HG03095 (cell line): ENCODE measurements around the gene GSN.

Source experiments
- ATAC-seq: cut with Tn5 transposase; IDR thresholded peaks from one replicate; pipeline ENCODE4 v1.9.1; 2021; ENCODE audit warnings: moderate library complexity; ENCODE audit not compliant: unreplicated experiment

GSN gene

DNA sequence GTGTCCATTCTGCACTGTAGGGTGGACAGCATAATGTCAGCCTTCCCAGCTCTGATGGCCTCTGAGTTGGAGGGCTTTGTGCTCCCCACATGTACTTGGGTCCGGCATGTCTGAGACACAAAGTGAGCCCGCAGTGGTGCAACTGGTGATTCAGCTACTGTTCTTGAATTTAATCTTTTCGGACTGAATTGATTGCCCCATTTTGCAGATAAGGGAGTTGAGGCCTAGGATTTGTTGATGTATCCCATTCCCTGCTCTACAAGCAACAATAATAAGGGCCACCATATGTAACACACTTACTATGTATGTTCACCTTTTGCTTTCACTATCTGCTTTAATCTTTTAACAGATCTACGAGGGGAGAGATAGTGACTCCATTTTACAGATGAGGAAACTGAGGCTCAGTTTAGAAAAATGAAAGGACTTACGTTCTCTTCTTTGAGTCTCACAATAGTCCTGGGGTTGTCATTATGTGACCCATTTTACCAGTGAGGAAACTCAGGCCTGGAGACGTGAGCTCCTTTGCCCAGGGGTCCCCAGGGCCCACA, 4.5 kb downstream of the GSN start:
- no peak for ATAC-seq

DNA sequence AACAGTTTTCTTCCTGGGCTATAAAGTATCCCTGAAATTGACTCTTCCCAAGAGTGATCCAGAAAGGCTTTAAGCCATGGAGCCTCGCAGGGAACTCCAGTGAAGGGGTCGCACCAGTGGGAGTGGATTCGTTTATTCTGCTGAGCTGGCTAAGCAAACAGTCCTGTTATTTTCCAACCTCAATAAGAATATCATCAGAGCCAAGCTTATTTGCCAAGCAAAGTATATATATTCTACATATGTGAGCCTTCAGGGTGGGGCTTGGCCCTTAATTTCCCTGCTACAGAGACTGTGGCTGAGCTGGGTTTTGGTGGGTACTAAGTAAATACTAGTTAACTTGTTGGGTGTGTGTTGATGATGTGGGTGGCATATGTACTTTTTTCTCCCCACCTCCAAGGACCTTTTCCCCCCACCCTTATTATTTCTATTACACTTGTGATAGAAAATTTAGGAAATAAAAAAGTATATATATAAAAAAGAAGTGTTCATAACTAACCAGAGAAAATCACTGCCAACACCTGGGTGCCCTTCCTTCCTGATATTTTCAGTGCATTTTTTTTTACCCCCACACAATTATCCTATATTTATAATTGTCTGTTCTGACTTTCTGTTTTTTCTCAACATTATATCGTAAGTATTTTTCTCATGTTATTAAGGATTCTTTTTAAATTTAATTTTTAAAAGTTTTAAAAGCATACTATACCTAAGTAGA, 5.3 kb downstream of the GSN start:
- no peak for ATAC-seq

DNA sequence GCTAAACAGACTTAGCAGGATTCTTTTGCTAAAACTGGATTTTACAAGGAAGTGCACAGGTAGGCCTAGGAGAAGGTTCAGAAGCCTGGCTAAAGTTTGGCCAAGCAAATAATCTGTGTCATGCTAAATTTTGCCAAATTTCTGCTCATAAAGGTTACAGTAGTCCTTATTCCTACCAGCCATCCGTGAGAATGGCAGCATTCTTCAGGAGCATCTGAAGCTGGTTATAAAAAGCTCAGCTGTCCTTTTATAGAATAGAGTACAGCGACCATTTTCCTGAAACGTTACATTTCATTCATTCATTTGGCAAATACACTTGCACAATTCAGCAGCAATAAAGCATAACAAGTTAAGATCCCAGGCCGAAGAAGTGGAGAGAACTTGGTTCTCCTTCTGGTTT, 6.9 kb downstream of the GSN start:
- no peak for ATAC-seq

DNA sequence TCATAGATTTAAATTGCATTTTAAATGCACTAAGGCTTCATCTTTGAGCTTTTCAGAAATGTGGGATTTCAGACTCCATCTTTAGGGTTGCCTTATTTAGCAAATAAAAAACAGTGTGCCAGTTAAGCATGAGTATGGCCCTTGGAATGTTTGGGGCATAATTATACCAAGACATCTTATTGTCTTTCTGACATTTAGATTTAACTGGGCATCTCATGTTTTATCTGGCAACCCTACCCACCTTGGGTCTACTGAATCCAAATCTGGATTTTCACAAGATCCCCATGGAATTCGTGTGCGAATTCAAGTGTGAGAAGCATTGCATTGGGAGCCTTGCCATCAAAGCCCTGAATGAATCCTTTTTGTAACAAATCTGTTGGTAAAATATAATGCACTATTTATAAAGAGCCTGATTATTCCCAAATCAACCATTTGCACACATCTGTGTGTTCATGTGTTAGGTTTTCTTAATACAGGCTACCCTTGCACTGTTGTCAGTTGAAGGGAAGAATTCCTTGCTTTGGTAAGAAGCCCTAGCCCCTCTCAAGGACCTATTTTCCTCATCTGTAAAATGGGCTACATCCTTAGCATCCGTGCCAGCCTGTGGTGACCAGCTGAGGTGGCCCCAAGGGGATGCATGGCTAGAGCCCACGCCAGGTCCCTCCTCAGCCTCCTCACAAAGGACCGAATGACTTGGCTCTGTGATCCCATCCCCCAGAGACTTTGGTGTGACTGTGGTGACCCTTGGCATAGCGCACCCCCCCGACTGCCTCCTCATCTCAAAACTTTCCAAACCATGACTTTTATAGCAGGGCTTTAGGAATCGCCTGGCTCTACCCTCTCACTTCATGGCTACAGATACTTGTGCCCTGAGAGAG, 8.1 kb downstream of the GSN start:
- no peak for ATAC-seq

DNA sequence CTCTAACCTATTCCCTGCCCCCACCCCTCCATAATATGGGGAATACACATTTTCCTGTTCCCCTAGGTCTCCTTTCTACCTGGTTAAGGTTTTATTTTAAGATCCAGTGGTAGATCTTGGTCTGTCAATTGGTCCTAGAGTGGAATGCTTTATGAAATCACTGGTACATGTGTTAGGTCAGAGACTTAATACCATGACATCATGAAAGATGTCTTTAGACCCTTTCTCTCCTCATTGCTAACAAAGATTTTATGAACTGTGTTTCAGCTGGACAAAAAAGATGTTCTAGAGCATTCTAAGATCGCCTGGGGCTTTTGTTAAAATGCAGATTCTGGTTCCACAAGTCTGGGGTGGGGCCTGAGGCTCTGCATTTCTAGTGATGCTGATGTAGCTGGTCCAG, 9.1 kb downstream of the GSN start:
- no peak for ATAC-seq

GRCh38 chr9:121277518-121278295, 9.7 kb downstream of the GSN start:
- no peak for ATAC-seq

DNA sequence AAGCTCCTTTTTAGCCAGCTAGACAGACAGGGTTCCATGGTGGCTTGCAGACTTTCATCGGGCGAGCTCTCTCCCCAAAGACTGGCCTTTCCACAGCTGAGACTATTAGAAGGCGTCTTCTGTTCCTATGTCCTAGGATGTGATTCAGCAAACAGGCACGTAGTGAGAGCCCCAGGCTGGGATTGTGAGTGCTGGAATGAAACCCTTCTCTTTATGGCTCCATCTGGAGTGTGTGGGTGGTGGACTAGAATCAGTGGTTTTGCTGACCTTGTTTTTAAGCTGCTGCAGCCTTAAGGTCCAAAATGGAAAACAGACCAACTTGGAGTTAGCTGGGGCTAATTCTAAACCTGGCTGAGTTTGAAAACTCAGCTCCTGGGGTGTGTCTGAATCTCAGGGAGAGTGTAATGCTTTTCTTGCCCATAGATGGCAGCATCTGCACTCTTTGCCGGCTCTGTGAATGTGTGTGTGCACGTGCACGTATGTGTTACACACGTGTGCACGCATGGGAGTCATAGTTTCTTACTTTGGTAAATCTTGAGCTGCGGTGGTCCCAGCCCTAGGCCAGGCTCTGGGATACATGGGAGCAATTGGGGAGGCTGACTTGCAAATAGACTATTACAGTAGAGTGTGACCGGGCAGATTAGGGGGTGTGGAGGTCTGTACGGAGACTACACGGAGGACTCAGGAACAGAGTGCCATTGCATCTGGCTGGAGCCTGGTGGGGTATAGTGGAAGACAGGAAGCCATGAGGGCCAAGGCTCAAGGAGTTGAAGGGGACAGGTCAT, 10.7 kb downstream of the GSN start:
- no peak for ATAC-seq

- ATAC-seq, result no peak
Observed at GRCh38 chr9:121279776-121280388, 11.9 kb downstream of the GSN start.

DNA sequence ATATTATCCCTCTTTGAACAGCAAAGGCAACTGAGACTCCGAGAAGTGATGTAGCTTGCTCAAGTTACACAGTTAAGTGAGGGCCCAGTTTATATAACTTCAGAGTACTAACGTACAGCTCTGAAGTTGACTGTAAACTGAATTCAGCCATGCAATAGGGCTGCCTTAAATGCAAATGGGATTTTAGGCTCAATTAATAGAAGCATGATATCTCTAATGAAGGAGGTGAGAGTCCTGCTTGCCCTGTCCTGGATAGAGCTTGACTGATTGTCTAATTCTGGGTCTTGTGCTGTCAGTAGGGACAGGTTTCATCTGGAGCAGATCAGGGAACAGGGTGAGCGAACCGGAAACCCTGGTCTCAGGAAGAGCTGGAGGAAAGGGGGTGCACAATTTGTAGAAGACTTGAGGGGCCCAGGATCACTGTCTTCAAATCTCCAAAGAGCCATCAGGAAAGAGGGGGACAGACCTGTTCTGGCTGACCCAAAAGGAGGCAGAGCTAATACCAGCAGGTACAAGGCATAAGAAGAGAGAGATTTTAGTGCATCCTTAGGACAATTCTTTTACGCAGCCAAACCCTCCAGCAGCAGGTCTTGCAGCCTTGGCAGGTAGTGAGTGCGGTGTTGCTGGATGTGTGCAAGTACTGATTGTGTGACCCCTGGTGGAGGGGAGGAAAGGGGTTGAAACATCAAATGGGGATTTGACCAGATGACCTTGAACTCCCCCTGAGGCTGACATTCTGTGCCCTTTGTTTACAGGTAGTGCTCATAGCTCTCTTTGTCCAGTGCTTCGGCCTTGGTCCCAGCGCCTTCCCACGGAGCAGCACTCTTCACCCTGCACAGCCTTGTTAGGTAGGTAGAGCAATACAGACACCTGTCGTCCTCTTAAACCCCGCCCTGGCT, 13.0 kb downstream of the GSN start:
- no peak for ATAC-seq

- ATAC-seq, result no peak
Observed at GRCh38 chr9:121281614-121282276, 13.8 kb downstream of the GSN start.

GRCh38 chr9:121282277-121283079, 14.5 kb downstream of the GSN start:
- ATAC-seq, result no peak

DNA sequence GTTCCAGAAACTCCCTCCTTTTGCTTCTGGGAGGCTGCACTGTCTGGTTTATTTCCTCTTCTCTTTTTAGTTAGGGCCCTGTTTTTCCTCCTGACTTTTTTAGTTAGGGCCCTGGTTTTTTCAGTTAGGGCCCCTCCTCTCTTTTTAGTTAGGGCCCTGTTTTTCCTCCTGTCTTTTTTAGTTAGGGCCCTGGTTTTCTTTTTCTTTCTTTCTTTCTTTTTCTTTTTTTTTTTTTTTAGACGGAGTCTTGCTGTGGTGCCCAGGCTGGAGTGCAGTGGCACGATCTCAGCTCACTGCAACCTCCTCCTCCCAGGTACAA, 15.1 kb downstream of the GSN start:
- no peak for ATAC-seq

- ATAC-seq, result no peak
Observed at GRCh38 chr9:121283856-121284732, 16.1 kb downstream of the GSN start.

GRCh38 chr9:121284733-121285451, 16.9 kb downstream of the GSN start:
- no peak for ATAC-seq

DNA sequence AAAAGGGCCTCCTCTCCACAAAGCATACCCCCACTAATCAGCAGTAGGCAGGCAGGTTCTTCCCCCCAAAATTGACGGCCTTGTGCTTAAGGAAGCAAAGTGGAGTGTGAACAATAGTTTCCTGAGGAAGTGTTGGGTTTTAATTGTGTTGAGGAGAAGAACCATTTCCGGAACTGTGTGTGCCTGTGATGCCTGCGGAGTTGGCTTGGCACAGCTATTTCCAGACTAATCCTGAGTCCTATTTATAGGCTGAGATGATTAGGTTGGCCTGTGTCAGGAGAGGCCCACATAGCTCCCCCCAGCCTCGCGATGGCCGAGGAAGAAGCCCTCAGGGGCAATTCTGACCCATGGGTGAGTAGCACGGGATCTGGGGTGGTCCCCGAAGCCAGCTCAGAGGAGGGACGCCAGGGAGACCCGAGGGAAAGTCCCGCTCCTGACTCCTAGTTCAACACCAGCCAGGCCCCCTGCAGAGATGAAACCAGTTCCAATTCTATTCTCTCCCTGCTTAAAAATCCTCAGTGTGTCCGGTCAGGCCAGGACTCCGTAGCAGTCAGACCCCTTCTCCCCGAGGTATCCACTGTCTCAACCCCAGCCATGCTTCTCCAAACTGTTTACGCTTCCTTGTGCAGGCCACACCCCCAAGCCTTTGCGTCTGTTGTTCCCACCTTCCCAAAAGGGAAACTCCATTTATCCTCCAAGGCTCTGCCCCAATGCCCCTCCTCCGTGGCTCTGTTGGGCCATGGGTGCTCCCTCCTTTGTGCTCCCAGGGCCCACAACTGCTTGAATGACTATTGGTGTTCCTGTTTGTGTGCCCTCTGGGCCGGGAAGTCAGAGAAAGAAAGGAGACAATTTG, 18.1 kb downstream of the GSN start:
- ATAC-seq, result no peak

DNA sequence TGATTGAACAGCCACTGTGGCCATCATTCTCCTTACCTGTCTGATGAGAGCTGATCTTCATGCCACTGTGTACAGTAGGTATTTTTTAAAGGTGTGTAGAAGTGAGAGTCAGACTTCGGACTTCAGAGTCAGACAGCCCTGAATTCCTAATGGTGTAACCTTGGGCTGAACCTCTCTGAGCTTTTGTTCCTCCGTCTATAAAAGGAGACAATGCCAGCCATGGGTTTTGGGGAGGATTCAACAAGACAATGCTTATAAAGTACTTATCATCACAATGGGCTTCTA, 18.7 kb downstream of the GSN start:
- no peak for ATAC-seq
